ENCODE data around the gene CEMIP.

DNA sequence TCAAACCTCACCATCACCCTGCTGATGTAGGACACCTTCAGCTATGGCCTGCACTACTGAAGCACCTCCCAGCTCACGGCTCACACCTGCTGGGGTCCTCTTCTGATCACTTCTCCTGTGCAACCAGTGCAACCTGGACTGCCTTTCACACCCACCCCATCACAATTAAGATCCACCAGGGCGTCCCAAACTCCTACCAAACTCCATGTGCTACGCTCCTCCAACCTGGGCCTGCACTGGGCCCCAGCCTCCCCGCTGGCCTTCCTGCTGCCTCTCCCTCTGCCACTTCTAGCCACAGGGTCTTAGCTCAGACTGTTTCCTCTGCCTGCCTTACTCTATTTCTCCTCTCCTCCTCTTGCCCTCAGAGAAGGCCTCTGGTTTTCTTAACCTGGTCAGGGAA lies 197.7 kb downstream of the CEMIP start:
- TF ChIP-seq, protein P1, sequence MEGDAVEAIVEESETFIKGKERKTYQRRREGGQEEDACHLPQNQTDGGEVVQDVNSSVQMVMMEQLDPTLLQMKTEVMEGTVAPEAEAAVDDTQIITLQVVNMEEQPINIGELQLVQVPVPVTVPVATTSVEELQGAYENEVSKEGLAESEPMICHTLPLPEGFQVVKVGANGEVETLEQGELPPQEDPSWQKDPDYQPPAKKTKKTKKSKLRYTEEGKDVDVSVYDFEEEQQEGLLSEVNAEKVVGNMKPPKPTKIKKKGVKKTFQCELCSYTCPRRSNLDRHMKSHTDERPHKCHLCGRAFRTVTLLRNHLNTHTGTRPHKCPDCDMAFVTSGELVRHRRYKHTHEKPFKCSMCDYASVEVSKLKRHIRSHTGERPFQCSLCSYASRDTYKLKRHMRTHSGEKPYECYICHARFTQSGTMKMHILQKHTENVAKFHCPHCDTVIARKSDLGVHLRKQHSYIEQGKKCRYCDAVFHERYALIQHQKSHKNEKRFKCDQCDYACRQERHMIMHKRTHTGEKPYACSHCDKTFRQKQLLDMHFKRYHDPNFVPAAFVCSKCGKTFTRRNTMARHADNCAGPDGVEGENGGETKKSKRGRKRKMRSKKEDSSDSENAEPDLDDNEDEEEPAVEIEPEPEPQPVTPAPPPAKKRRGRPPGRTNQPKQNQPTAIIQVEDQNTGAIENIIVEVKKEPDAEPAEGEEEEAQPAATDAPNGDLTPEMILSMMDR (conservative IDR thresholded peaks at IDR 0.05; ENCODE audit: low read depth, low read length), result no peak
- TF ChIP-seq SMC3 (IDR thresholded peaks at IDR 0.05; ENCODE audit: low read depth, low read length) (no peak), POLR2A (IDR thresholded peaks at IDR 0.05; ENCODE audit: low read depth, low read length) (no peak)

Measured in IMR-90 (cell line).